Testis (tissue), 3 donors: Measurements from ENCODE around the gene CAMK2B. TPM values are rescaled to one million over a fixed set of nuclear protein-coding genes. Genes with fewer than 3 reads are reported as not detected.

Source experiments
- DNase-seq: peaks from one replicate; pipeline ENCODE4 v3.0.0-alpha.2; 2019
- H3K27ac ChIP-seq, 2 donors: fragments of 200-600 bp; sonication (generic); one replicate each; pipeline ENCODE4 v1.5.1; 2019
- H3K27me3 ChIP-seq: fragments of 200-600 bp; sonication (generic); one replicate; pipeline ENCODE4 v1.5.1; 2019
- H3K36me3 ChIP-seq: fragments of 200-600 bp; sonication (generic); one replicate; pipeline ENCODE4 v1.5.1; 2017; ENCODE audit warnings: low read depth; ENCODE audit errors: missing control alignments
- H3K4me1 ChIP-seq: fragments of 200-600 bp; sonication (generic); one replicate; pipeline ENCODE4 v1.5.1; 2019
- H3K4me3 ChIP-seq, 2 donors: fragments of 200-600 bp; sonication (generic); one replicate each; pipeline ENCODE4 v1.5.1; 2017 to 2019
- H3K9me3 ChIP-seq: fragments of 200-600 bp; sonication (generic); one replicate; pipeline ENCODE4 v1.5.1; 2017
- POLR2A ChIP-seq: fragments of 450-650 bp; IDR thresholded peaks from one replicate; pipeline ENCODE4 v1.6.1; 2017; ENCODE audit warnings: antibody characterized with exemption, mild to moderate bottlenecking, moderate library complexity
- WGBS, 2 donors: methylation state at CpG; one replicate each; pipeline ENCODE4 v1.1.5; 2018; 5-methylcytosine and 5-hydroxymethylcytosine counted together
- intact Hi-C: fragments of 100-400 bp; cut with DNase I; formaldehyde crosslinking; loops from one replicate; pipeline ENCODE4 v1.15.1; 2023; ENCODE audit warnings: low total_unique reads
- polyA plus RNA-seq: library from polyadenylated mRNA; stranded (reverse); fragments of 350-450 nt; fragmentation: Illumina TruSeq; extraction: RNeasy Lipid Tissue Mini Kit (QIAGEN cat#74804); gene quantifications from one replicate; pipeline ENCODE4 v1.2.3, GENCODE V29; 2014; ENCODE audit warnings: low read depth, low replicate concordance; ENCODE audit not compliant: insufficient read depth
- total RNA-seq, 2 donors: library from RNA; depleted of rRNA; stranded (reverse); fragments of >200 nt; gene quantifications; one replicate each; pipeline ENCODE4 v1.2.3, GENCODE V29; 2016
- TF ChIP-seq, protein P1 (sequence below), 3 experiments: fragments of 450-650 bp in 2 of 3; fragments of 200-600 bp in 1 of 3; sonication (generic) in 1 of 3; IDR thresholded peaks; one replicate each; pipeline ENCODE4 v1.5.1; 2016 to 2019; ENCODE audit warnings: antibody characterized with exemption in 3 of 3, mild to moderate bottlenecking in 2 of 3, moderate library complexity in 1 of 3

CAMK2B gene
- total and polyA plus RNA-seq, 3 donors from 2014 or later, result 4.0 to 12.5 (median 12.1) TPM

- Histone ChIP-seq H3K27ac (no peak overlapping the region), H3K36me3 (no peaks in the 10 kb centered on the region), H3K9me3 (no peaks in the 10 kb centered on the region), H3K4me3 (no peak overlapping the region), H3K4me1 (no peaks in the 10 kb centered on the region), H3K27me3 (no peaks in the 10 kb centered on the region)
- intact Hi-C loops, result no loop called here
- TF ChIP-seq, protein P1, sequence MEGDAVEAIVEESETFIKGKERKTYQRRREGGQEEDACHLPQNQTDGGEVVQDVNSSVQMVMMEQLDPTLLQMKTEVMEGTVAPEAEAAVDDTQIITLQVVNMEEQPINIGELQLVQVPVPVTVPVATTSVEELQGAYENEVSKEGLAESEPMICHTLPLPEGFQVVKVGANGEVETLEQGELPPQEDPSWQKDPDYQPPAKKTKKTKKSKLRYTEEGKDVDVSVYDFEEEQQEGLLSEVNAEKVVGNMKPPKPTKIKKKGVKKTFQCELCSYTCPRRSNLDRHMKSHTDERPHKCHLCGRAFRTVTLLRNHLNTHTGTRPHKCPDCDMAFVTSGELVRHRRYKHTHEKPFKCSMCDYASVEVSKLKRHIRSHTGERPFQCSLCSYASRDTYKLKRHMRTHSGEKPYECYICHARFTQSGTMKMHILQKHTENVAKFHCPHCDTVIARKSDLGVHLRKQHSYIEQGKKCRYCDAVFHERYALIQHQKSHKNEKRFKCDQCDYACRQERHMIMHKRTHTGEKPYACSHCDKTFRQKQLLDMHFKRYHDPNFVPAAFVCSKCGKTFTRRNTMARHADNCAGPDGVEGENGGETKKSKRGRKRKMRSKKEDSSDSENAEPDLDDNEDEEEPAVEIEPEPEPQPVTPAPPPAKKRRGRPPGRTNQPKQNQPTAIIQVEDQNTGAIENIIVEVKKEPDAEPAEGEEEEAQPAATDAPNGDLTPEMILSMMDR (IDR thresholded peaks at IDR 0.05), result no peak
- TF ChIP-seq POLR2A, result no peak
- no peak for DNase-seq
- WGBS, 2 donors, result 86 to 93% methylated on average over 6 of the region's 6 CpGs
Measured at GRCh38 chr7:44272981-44273380, 52.4 kb downstream of the CAMK2B start.

GRCh38 chr7:44272456-44272855 lies 52.9 kb downstream of the CAMK2B start:
- Histone ChIP-seq H3K4me1 (no peaks in the 10 kb centered on the region), H3K36me3 (no peaks in the 10 kb centered on the region), H3K9me3 (no peaks in the 10 kb centered on the region), H3K27me3 (no peaks in the 10 kb centered on the region), H3K27ac (no peak overlapping the region), H3K4me3 (no peak overlapping the region)
- intact Hi-C loops, result no loop called here
- TF ChIP-seq, protein P1 (IDR thresholded peaks at IDR 0.05), result no peak
- TF ChIP-seq POLR2A, result no peak
- 85 to 95% methylated on average over 4 to 7 of the region's 7 CpGs for WGBS, 2 donors
- no peak for DNase-seq

DNA sequence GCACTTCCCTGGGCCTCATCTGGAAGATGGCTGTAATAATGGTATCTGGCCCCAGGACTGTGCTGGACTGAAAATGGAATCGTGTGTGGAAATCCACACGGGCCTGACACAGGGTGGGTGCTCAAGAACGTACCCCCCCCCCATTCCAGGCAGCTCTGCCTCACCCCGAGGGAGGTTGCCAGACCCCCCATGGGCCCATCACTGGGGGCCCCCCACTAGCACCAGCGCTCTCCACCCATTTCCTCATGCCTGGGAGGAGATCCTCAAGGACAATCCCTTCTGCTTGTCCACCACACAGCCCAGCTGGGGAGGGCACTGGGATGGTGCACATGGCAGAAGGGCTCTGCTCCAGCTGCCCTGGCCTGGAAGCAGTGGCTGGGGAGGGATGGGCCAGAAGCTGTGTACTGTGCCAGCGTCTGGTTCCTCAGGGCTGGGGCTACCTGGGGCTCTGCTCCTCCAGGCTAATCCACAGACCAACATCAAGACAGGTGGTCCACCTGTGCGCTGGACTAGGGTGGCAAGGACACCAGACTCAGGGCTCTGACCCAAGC lies 55.4 kb downstream of the CAMK2B start:
- WGBS, 2 donors, result 80 to 85% methylated on average over 4 to 7 of the region's 7 CpGs
- no peak for DNase-seq
- intact Hi-C loops, result no loop called here
- no peak overlapping the region for H3K4me3 ChIP-seq
- no peaks in the 10 kb centered on the region for H3K36me3 ChIP-seq
- H3K9me3 ChIP-seq, result no peaks in the 10 kb centered on the region
- H3K4me1 ChIP-seq, result no peaks in the 10 kb centered on the region
- no peak overlapping the region for H3K27ac ChIP-seq
- H3K27me3 ChIP-seq, result no peaks in the 10 kb centered on the region
- TF ChIP-seq POLR2A, result no peak
- TF ChIP-seq, protein P1 (IDR thresholded peaks at IDR 0.05), result no peak

GRCh38 chr7:44269417-44269816 lies 56.0 kb downstream of the CAMK2B start:
- TF ChIP-seq, protein P1 (IDR thresholded peaks at IDR 0.05), result no peak
- TF ChIP-seq POLR2A, result no peak
- no peak overlapping the region for H3K4me3 ChIP-seq
- intact Hi-C loops, result no loop called here
- no peak for DNase-seq
- no peaks in the 10 kb centered on the region for H3K27me3 ChIP-seq
- H3K4me1 ChIP-seq, result no peaks in the 10 kb centered on the region
- no peak overlapping the region for H3K27ac ChIP-seq
- 80 to 91% methylated on average over 8 to 9 of the region's 10 CpGs for WGBS, 2 donors
- no peaks in the 10 kb centered on the region for H3K9me3 ChIP-seq
- no peaks in the 10 kb centered on the region for H3K36me3 ChIP-seq

DNA sequence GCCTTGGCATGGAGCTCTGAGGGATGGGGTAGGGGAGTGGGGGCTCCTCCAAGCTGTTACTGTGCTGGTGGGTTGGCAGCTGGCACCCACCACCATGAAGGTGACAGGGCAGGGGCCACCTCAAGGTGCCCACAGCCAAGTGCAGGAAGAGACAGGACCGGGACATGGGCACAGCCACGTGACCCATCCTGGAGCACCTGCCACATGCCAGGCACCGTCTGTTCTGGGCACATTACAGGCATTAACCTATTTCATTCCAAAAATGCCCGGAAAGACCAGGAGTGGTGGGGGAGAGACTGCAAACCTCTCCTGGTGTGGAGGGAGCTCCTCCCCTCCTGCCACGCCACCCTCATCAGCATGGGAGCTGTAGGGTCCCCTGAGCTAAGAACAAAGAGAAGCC lies 56.7 kb downstream of the CAMK2B start:
- no peak for DNase-seq
- no peaks in the 10 kb centered on the region for H3K4me1 ChIP-seq
- no peak overlapping the region for H3K27ac ChIP-seq
- H3K4me3 ChIP-seq, result no peak overlapping the region
- intact Hi-C loops, result no loop called here
- no peaks in the 10 kb centered on the region for H3K36me3 ChIP-seq
- H3K27me3 ChIP-seq, result no peaks in the 10 kb centered on the region
- TF ChIP-seq POLR2A, result no peak
- TF ChIP-seq, protein P1 (IDR thresholded peaks at IDR 0.05), result no peak
- no peaks in the 10 kb centered on the region for H3K9me3 ChIP-seq
- WGBS, 2 donors, result 79 to 92% methylated on average over 5 of the region's 5 CpGs
